Stimulated activated CD8-positive, alpha-beta memory T cell treated with anti-CD3 and anti-CD28 coated beads, Interleukin-15, amount 100 ng/mL, for 48 hours (primary cell): Measurements from ENCODE around the gene XKR3.
"Not testable (repeated sequence)": the region's sequence is repeated elsewhere in the genome, so short reads cannot be mapped to it uniquely, and the experiment has no call there.

Experiments used
- DNase-seq, 2 donors: peaks; one replicate each; pipeline ENCODE4 v3.0.0-alpha.2; 2020; ENCODE audit warnings: low read depth in 2 of 2

The XKR3 gene

GRCh38 chr22:16748160-16748929 lies 76.9 kb downstream of the XKR3 start:
- DNase-seq: not testable (repeated sequence)

GRCh38 chr22:16747266-16748159 lies 77.7 kb downstream of the XKR3 start:
- DNase-seq: not testable (repeated sequence)

- not testable (repeated sequence) for DNase-seq
Observed at GRCh38 chr22:16734271-16734670, 90.9 kb downstream of the XKR3 start.
